Epithelial cell of esophagus (primary cell): ENCODE results near the gene ARVCF.
A peak's percentile ranks its signal among the peaks of the same experiment; 100 is the strongest.

ENCODE experiments used
- DNase-seq: peaks from one replicate; pipeline ENCODE4 v3.0.0; 2010; ENCODE audit warnings: low read depth
- H3K4me3 ChIP-seq: 2 replicates; pipeline ENCODE4 v1.5.1; 2011; ENCODE audit warnings: mild to moderate bottlenecking, low read length, control low read depth
- CTCF ChIP-seq: IDR thresholded peaks from 2 replicates; pipeline ENCODE4 v1.5.1; 2011; ENCODE audit warnings: low read depth, mild to moderate bottlenecking, low read length, control low read depth, inconsistent platforms; ENCODE audit not compliant: insufficient read depth; ENCODE audit errors: missing control alignments

The ARVCF gene

DNA sequence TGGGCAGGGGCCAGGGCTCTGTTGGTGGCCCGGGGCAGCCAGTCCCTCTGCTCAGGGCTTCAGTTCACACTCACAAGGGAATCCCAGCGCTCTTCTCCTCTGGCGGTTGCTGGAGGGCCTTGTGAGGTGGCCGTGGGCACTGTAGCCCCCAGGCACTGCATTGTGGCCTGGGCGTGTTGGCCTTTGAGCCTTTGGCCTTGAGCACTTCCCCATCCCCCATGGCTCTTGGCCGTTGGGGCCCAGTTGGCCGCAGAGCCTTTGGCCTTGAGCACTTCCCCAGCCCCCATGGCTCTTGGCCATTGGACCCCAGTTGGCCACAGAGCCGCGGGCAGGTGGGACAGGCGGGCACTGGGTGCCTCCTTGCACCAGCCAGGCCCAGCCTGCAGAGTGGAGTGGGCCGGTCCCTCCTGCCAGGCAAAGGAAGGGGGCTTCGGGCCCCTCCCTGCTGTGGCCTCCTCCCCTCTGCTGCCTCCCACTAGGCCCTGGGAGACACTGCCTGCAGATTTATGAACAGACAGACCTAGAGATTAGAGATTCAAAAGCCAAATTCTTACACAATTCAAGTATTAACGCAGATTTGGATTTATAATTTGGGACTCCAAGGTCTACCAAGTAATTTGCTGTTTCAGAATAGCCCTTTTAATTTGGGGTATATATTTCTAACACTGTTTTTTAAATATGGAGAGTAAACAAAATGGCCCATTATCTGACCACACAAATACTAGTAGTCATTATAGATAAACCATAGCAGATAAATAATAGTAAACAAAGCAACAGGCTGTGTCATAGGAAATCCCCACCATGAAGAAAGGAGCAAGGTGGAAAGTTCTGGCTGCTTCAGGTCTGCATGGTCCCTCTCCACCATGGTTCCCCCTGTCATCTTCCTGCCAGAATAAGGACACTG is 56.8 kb downstream of the ARVCF start:
- no peak for DNase-seq
- no peak for TF ChIP-seq CTCF
- no peak overlapping the region for H3K4me3 ChIP-seq

DNA sequence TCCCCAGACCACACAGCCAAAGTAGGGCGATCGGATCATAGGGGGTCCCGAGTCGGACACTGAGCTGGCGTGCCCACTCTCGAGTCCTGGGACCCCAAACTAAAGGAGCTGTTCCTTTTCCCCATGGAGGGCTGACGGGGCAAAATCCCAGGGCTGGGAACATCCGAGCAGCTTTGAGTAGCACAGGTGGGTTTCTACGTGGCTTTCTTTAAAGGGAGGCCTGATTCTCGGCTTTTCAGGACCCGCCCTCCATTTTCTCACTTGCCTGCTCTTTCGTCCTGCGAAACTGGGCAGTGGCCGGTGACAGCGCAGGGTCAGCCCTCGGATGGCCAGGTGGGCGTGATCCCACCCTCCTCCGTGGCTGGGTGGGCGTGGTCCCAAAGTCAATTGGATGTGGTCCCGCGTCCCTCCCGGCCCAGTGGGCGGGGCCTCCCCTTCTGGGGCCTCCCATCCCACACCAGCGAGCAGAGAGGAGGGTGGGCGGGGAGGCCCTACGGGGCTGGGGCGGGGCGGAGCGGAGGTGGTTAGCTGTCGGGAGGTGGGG is 57.5 kb downstream of the ARVCF start:
- TF ChIP-seq CTCF, result no peak
- H3K4me3 ChIP-seq, result peak overlapping the region; percentile 40
- peak; percentile 65 for DNase-seq

GRCh38 chr22:19958083-19959042 is 58.3 kb downstream of the ARVCF start:
- DNase-seq, result no peak
- peak overlapping the region; percentile 40 for H3K4me3 ChIP-seq
- TF ChIP-seq CTCF, result no peak

- no peak for TF ChIP-seq CTCF
- no peak overlapping the region for H3K4me3 ChIP-seq
- DNase-seq, result no peak
These were observed 59.2 kb downstream of the ARVCF start for GRCh38 chr22:19957445-19957844.

- no peak for DNase-seq
- H3K4me3 ChIP-seq, result no peak overlapping the region
- TF ChIP-seq CTCF, result no peak
These were observed 61.1 kb downstream of the ARVCF start for GRCh38 chr22:19955241-19956128.

- TF ChIP-seq CTCF, result no peak
- no peak for DNase-seq
- H3K4me3 ChIP-seq, result no peak overlapping the region
These were observed 65.3 kb downstream of the ARVCF start for GRCh38 chr22:19951346-19951745.
